GM23338 (cell line): ENCODE results near the gene KRT6A. TPM values are rescaled to one million over a fixed set of nuclear protein-coding genes. Genes with fewer than 3 reads are reported as not detected.

ENCODE experiments used
- ATAC-seq: fragments of 200-7000 bp; cut with Tn5 transposase; 3 replicates; pipeline ENCODE4 v1.9.1; 2020
- DNase-seq: peaks from one replicate; pipeline ENCODE4 v3.0.0-alpha.2; 2015; ENCODE audit warnings: low spot score
- H2AFZ ChIP-seq: fragments of 200-600 bp; sonication (generic); 2 replicates; pipeline ENCODE4 v1.8.0; 2016; ENCODE audit warnings: antibody characterized with exemption, mild to moderate bottlenecking, moderate library complexity
- H3F3A ChIP-seq: fragments of 200-600 bp; sonication (generic); replicated peaks from 2 replicates; pipeline ENCODE4 v1.8.0; 2017; ENCODE audit warnings: antibody characterized with exemption, mixed run types, low read depth
- H3K27ac ChIP-seq: fragments of 200-600 bp; sonication (generic); 2 replicates; pipeline ENCODE4 v1.6.1; 2016; ENCODE audit warnings: low read depth
- H3K27me3 ChIP-seq: fragments of 200-600 bp; sonication (generic); 2 replicates; pipeline ENCODE4 v1.8.0; 2016; ENCODE audit warnings: mild to moderate bottlenecking, mixed run types, moderate library complexity; ENCODE audit not compliant: insufficient read depth
- H3K36me3 ChIP-seq: fragments of 200-600 bp; sonication (generic); 2 replicates; pipeline ENCODE4 v1.8.0; 2016; ENCODE audit warnings: mild to moderate bottlenecking; ENCODE audit not compliant: insufficient read depth
- H3K4me1 ChIP-seq: fragments of 200-600 bp; sonication (generic); 2 replicates; pipeline ENCODE4 v1.8.0; 2016; ENCODE audit warnings: mild to moderate bottlenecking, moderate library complexity; ENCODE audit not compliant: insufficient read depth
- H3K4me2 ChIP-seq: fragments of 200-600 bp; sonication (generic); 2 replicates; pipeline ENCODE4 v1.7.1; 2017; ENCODE audit warnings: mixed run types
- H3K4me3 ChIP-seq: fragments of 200-600 bp; sonication (generic); 2 replicates; pipeline ENCODE4 v1.6.1; 2016; ENCODE audit warnings: mixed run types
- H3K79me2 ChIP-seq: fragments of 200-600 bp; sonication (generic); replicated peaks from 2 replicates; pipeline ENCODE4 v1.8.0; 2017; ENCODE audit warnings: mild to moderate bottlenecking; ENCODE audit not compliant: insufficient read depth
- H3K9me2 ChIP-seq: fragments of 200-600 bp; sonication (generic); 2 replicates; pipeline ENCODE4 v1.8.0; 2017; ENCODE audit not compliant: insufficient read depth
- H4K20me1 ChIP-seq: fragments of 200-600 bp; sonication (generic); replicated peaks from 2 replicates; pipeline ENCODE4 v1.8.0; 2017; ENCODE audit warnings: mild to moderate bottlenecking; ENCODE audit not compliant: insufficient read depth
- H3K27ac Mint-ChIP-seq: 2 replicates; pipeline ENCODE4 v1.8.0; 2020; ENCODE audit warnings: inconsistent platforms, mild to moderate bottlenecking, moderate library complexity, mixed read lengths
- H3K27me3 Mint-ChIP-seq: 3 replicates; pipeline ENCODE4 v1.8.0; 2022; ENCODE audit warnings: low read depth, mild to moderate bottlenecking, moderate library complexity, mixed read lengths, inconsistent platforms; ENCODE audit not compliant: insufficient read depth, poor library complexity
- H3K36me3 Mint-ChIP-seq: 3 replicates; pipeline ENCODE4 v1.8.0; 2021; ENCODE audit warnings: low read depth, mild to moderate bottlenecking, inconsistent platforms, moderate library complexity, mixed read lengths
- H3K4me1 Mint-ChIP-seq: 3 replicates; pipeline ENCODE4 v1.8.0; 2020; ENCODE audit warnings: mild to moderate bottlenecking, inconsistent platforms, mixed read lengths
- H3K4me3 Mint-ChIP-seq: 3 replicates; pipeline ENCODE4 v1.8.0; 2021; ENCODE audit warnings: moderate library complexity, mild to moderate bottlenecking, inconsistent platforms, mixed read lengths
- H3K9me3 Mint-ChIP-seq: 3 replicates; pipeline ENCODE4 v1.8.0; 2020; ENCODE audit warnings: moderate library complexity, mild to moderate bottlenecking, inconsistent platforms, mixed read lengths
- CREB1 ChIP-seq: fragments of 250-450 bp; sonication (Bioruptor Pico); IDR thresholded peaks from 2 replicates; pipeline ENCODE4 v1.5.0; 2020; ENCODE audit warnings: low read depth, mild to moderate bottlenecking, moderate library complexity
- ETS1 ChIP-seq: IDR thresholded peaks from 2 replicates; pipeline ENCODE4 v1.6.1; 2016; ENCODE audit warnings: antibody characterized with exemption
- EZH2 ChIP-seq: fragments of 200-600 bp; sonication (generic); IDR thresholded peaks from one replicate; pipeline ENCODE4 v1.8.0; 2017; ENCODE audit warnings: antibody characterized with exemption, mild to moderate bottlenecking, low read depth; ENCODE audit not compliant: unreplicated experiment
- EZH2phosphoT487 ChIP-seq: fragments of 200-600 bp; sonication (generic); IDR thresholded peaks from one replicate; pipeline ENCODE4 v1.8.1; 2018; ENCODE audit warnings: antibody characterized with exemption; ENCODE audit not compliant: unreplicated experiment
- JUNB ChIP-seq: IDR thresholded peaks from one replicate; pipeline ENCODE4 v1.6.1; 2016; ENCODE audit warnings: antibody characterized with exemption; ENCODE audit not compliant: unreplicated experiment
- NANOG ChIP-seq: IDR thresholded peaks from 2 replicates; pipeline ENCODE4 v1.6.1; 2016; ENCODE audit warnings: antibody characterized with exemption, borderline replicate concordance
- POLR2AphosphoS5 ChIP-seq: IDR thresholded peaks from 2 replicates; pipeline ENCODE4 v1.6.1; 2016; ENCODE audit warnings: antibody characterized with exemption, low read depth
- STAT1 ChIP-seq: IDR thresholded peaks from one replicate; pipeline ENCODE4 v1.6.1; 2016; ENCODE audit warnings: antibody characterized with exemption; ENCODE audit not compliant: unreplicated experiment
- ZNF114 ChIP-seq: fragments of 250-450 bp; sonication (Bioruptor Pico); IDR thresholded peaks from 2 replicates; pipeline ENCODE4 v1.5.0; 2020; ENCODE audit warnings: mild to moderate bottlenecking, moderate library complexity
- ZNF331 ChIP-seq: fragments of 250-450 bp; sonication (Bioruptor Pico); IDR thresholded peaks from 2 replicates; pipeline ENCODE4 v1.5.0; 2020; ENCODE audit warnings: low read depth, mild to moderate bottlenecking, moderate library complexity
- polyA plus RNA-seq: library from polyadenylated mRNA; unstranded; fragments of >200 nt; fragmentation: Nextera tagmentation; extraction: Ambion mirVana; gene quantifications from 2 replicates; pipeline ENCODE4 v1.2.1, GENCODE V29; 2016
- total RNA-seq: library from RNA; depleted of rRNA; stranded (reverse); fragments of >200 nt; shearing (Covaris generic); gene quantifications from 2 replicates; pipeline ENCODE4 v1.2.3, GENCODE V29; 2014
- TF ChIP-seq, protein P1 (sequence below), 2 experiments: fragments of 200-600 bp in 1 of 2; sonication (generic) in 1 of 2; conservative IDR thresholded peaks; 2 replicates each; pipeline versions ENCODE4 v1.5.1 to v1.6.1; 2016 to 2017; ENCODE audit warnings: antibody characterized with exemption in 2 of 2, low read depth in 2 of 2, mild to moderate bottlenecking in 2 of 2, moderate library complexity in 1 of 2
- TF ChIP-seq, protein P2 (sequence below): IDR thresholded peaks from one replicate; pipeline ENCODE4 v1.6.1; 2018; ENCODE audit warnings: antibody characterized with exemption; ENCODE audit not compliant: unreplicated experiment

The KRT6A gene
- total and polyA plus RNA-seq, 2 experiments from 2014 or later = not detected

DNA sequence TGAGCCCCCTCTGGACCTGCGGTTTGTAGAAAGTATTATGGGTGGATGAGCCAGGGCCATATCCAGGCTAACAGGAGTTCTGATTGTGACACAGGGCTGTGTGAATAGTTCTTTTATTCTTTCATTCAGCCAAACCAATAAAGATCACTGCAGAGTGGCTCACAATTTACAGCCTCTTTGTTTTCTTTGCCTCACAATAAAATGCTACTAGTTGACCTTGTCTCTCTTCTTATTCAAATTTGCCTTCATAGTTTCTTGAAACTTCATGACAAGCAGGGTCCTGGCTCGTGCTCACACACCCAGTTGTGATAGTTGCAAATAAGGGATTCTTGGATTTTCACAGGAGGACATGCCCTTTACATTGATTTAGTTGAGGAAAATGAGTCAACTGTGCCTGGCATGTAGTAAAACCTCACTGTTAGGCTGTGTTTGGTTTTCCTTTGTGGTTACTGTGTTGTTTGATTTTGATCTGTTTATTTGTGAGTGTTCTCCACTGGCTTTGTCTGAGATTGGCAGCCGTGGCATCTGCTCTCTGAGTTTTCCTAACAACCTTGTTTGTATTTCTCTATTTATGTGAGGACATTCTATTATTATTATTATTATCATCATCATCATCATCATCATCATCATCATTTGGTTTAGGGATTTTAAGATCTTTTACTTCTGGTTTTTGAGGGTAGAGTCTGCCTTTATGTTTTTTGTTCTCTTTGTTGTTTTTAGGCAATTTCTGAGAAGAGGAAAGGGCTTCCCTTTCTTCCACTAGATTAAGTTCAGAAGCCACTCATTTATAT is 38.5 kb downstream of the KRT6A start (continued):
- TF ChIP-seq ZNF114 (CRISPR knock-in tag) (no peak), ETS1 (no peak), JUNB (no peak), EZH2phosphoT487 (no peak), CREB1 (CRISPR knock-in tag) (no peak), EZH2 (no peak), ZNF331 (CRISPR knock-in tag) (no peak), NANOG (no peak)
- TF ChIP-seq, protein P1, sequence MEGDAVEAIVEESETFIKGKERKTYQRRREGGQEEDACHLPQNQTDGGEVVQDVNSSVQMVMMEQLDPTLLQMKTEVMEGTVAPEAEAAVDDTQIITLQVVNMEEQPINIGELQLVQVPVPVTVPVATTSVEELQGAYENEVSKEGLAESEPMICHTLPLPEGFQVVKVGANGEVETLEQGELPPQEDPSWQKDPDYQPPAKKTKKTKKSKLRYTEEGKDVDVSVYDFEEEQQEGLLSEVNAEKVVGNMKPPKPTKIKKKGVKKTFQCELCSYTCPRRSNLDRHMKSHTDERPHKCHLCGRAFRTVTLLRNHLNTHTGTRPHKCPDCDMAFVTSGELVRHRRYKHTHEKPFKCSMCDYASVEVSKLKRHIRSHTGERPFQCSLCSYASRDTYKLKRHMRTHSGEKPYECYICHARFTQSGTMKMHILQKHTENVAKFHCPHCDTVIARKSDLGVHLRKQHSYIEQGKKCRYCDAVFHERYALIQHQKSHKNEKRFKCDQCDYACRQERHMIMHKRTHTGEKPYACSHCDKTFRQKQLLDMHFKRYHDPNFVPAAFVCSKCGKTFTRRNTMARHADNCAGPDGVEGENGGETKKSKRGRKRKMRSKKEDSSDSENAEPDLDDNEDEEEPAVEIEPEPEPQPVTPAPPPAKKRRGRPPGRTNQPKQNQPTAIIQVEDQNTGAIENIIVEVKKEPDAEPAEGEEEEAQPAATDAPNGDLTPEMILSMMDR (conservative IDR thresholded peaks at IDR 0.05; ENCODE audit: low read depth in 2 of 2) = no peak

- Histone ChIP-seq H3K4me3 (no peak within 1 kb of the TSS), H3K27ac (no peak within 1 kb of the TSS), H3F3A (no peaks in the 10 kb centered on the region), H3K4me2 (no peak within 1 kb of the TSS), H3K4me1 (no peaks in the 10 kb centered on the region), H3K79me2 (no peaks in the 10 kb centered on the region), H4K20me1 (no peaks in the 10 kb centered on the region), H2AFZ (no peak within 1 kb of the TSS), H3K9me2 (no peaks in the 10 kb centered on the region), H3K36me3 (no peaks in the 10 kb centered on the region), H3K27me3 (no peaks in the 10 kb centered on the region)
- peaks cover 3% of the 10 kb centered on the region for H3K27me3 Mint-ChIP-seq
- H3K27ac Mint-ChIP-seq = no peak within 1 kb of the TSS
- H3K36me3 Mint-ChIP-seq = no peaks in the 10 kb centered on the region
- peaks cover 13% of the 10 kb centered on the region for H3K4me1 Mint-ChIP-seq
- no peak within 1 kb of the TSS for H3K4me3 Mint-ChIP-seq
- DNase-seq (no peak), ATAC-seq (no peak)
- H3K9me3 Mint-ChIP-seq = no peaks in the 10 kb centered on the region; the same call in none of the 3 replicates
- no peak for TF ChIP-seq ZNF114 (CRISPR knock-in tag)
- TF ChIP-seq CREB1 (CRISPR knock-in tag) = no peak
- TF ChIP-seq EZH2 = no peak
- TF ChIP-seq, protein P2, sequence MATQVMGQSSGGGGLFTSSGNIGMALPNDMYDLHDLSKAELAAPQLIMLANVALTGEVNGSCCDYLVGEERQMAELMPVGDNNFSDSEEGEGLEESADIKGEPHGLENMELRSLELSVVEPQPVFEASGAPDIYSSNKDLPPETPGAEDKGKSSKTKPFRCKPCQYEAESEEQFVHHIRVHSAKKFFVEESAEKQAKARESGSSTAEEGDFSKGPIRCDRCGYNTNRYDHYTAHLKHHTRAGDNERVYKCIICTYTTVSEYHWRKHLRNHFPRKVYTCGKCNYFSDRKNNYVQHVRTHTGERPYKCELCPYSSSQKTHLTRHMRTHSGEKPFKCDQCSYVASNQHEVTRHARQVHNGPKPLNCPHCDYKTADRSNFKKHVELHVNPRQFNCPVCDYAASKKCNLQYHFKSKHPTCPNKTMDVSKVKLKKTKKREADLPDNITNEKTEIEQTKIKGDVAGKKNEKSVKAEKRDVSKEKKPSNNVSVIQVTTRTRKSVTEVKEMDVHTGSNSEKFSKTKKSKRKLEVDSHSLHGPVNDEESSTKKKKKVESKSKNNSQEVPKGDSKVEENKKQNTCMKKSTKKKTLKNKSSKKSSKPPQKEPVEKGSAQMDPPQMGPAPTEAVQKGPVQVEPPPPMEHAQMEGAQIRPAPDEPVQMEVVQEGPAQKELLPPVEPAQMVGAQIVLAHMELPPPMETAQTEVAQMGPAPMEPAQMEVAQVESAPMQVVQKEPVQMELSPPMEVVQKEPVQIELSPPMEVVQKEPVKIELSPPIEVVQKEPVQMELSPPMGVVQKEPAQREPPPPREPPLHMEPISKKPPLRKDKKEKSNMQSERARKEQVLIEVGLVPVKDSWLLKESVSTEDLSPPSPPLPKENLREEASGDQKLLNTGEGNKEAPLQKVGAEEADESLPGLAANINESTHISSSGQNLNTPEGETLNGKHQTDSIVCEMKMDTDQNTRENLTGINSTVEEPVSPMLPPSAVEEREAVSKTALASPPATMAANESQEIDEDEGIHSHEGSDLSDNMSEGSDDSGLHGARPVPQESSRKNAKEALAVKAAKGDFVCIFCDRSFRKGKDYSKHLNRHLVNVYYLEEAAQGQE = no peak
- no peak for TF ChIP-seq POLR2AphosphoS5
- no peak for TF ChIP-seq STAT1
- TF ChIP-seq NANOG = no peak
- TF ChIP-seq EZH2phosphoT487 = no peak
Measured at GRCh38 chr12:52452101-52452500, 41.0 kb downstream of the KRT6A start, which contains the start of gene KRT6B. Gene KRT6B (minus strand): TSS chr12:52452146. CDS start chr12:52452078, 68 bp downstream.
